ENCODE results near the gene TECR.
"Not testable (repeated sequence)": the region's sequence is repeated elsewhere in the genome, so short reads cannot be mapped to it uniquely, and the experiment has no call there.

TECR gene, protein sequence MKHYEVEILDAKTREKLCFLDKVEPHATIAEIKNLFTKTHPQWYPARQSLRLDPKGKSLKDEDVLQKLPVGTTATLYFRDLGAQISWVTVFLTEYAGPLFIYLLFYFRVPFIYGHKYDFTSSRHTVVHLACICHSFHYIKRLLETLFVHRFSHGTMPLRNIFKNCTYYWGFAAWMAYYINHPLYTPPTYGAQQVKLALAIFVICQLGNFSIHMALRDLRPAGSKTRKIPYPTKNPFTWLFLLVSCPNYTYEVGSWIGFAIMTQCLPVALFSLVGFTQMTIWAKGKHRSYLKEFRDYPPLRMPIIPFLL

DNA sequence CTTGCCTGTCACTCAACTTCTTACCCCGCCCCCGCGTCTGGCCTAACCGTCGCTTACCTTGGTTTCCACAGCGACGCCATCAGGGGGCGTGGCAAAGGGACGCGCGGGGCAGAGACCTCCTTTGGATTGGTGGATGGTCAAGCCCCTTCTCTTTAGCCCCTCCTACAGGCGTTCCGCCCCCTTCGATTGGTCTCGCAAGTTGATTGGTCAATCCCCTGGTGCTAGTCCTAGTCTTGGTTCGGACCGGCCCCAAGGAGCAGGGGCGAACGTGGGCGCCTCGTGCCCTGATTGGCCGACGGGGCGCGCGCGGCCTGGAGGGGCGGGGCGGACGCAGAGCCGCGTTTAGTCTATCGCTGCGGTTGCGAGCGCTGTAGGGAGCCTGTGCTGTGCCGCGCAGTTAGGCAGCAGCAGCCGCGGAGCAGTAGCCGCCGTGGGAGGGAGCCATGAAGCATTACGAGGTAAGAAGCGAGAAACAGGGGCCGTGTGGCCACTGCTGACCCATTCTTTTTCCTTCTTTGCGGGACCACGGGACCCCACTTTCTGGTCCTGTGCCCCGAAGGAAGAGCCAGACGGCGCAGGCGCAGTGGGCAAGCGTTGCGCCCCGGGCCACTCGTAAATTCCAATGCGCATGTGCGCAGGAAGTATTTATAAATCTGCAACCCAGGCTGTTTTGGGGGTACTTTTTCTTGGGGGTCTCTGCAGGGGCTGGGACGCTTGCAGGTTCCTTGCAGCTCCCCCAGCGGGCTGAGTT is at the start of gene TECR:
TECR (plus strand) TSS at position 341 of the 751 bp plus-strand sequence; CDS start at position 444, 103 bp downstream.
- peak; percentile 100 for DNase-seq

- DNase-seq, result peak; percentile 73
These were observed 49.3 kb upstream of the TECR start for GRCh38 chr19:14479975-14480699.

- DNase-seq, result no peak
These were observed 48.7 kb upstream of the TECR start for GRCh38 chr19:14480700-14481079.

DNA sequence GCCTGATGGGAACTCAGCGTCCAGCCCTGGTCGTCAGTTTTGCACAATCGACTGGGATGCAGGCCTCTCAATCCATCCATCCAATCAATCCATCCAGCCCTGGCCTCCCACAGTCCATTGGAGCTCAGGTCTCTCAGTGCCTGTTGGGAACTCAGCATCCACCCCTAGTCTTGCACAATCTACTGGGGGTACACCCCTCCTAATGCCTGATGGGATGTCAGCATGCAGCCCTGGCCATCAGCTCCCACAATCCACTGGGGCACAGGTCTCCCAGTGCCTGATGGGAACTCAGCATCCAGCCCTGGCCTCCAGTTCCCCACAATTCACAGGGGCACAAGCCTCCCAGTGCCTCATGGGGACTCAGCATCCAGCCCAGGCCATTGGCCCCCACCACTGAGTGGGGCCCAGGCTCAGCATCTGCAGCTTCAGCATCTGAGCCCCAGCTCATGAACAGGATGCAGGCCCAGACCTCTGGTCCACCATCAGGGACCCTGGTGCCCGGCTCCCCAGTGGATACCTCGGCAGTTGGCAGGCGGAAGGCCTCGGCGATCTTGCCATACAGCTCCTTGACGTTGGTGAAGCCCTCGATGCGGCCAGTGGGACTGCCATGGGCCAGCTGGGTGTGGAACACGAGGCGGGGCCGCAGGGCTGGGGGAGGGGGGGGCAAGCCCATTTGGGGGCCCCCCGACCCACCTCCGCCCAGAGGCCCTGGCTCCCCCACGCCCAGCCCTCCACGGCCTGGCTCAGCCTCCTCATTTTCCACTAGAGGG is 47.0 kb upstream of the TECR start:
- DNase-seq, result no peak

DNA sequence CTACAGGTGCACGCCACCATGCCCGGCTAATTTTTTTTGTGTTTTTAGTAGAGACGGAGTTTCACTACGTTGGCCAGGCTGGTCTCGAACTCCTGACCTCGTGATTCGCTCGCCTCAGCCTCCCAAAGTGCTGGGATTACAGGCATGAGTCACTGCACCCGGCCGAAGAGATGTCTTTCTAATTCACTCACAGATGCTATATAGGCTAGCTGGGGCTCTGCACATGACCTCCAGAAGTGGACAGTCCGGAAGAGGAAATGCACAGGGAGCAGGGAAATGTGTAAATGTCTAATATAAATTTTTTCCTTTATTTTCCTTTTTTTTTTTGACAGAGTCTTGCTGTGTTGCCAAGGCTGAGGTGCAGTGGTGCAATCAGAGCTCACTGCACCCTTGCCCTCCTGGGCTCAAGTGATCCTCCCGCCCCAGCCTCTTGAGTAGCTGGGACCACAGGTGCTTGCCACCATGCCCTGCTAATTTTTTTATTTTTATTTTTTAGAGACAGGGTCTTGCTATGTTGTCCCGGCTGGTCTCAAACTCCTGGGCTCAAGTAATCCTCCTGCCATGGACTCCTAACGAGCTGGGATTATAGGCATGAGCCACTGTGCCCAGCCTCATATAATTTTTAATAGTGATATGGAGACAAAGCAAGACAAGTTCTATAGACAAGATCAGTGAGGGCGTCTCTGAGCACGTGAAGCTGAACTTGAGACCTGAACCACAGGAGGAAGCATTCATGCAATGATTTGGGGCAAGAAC is 41.8 kb upstream of the TECR start:
- no peak for DNase-seq

GRCh38 chr19:14492756-14493337 is 36.5 kb upstream of the TECR start:
- no peak for DNase-seq

- no peak for DNase-seq
These were observed 35.0 kb upstream of the TECR start for GRCh38 chr19:14494411-14494810.

GRCh38 chr19:14494910-14495671 is 34.3 kb upstream of the TECR start:
- peak; percentile 22 for DNase-seq

- DNase-seq, result no peak
These were observed 33.7 kb upstream of the TECR start for GRCh38 chr19:14495672-14496028.

GRCh38 chr19:14496029-14496833 is 33.2 kb upstream of the TECR start, which contains the start of gene GIPC1:
Gene GIPC1, minus strand, starts transcription at chr19:14496127. Its CDS starts 13,151 bp downstream, at chr19:14482976.
- peak; percentile 86 for DNase-seq

- DNase-seq, result no peak
These were observed 32.6 kb upstream of the TECR start for GRCh38 chr19:14496834-14497227.

- DNase-seq, result no peak
These were observed 32.0 kb upstream of the TECR start for GRCh38 chr19:14497228-14497921.

- DNase-seq, result no peak
These were observed 26.9 kb upstream of the TECR start for GRCh38 chr19:14502334-14503092.

DNA sequence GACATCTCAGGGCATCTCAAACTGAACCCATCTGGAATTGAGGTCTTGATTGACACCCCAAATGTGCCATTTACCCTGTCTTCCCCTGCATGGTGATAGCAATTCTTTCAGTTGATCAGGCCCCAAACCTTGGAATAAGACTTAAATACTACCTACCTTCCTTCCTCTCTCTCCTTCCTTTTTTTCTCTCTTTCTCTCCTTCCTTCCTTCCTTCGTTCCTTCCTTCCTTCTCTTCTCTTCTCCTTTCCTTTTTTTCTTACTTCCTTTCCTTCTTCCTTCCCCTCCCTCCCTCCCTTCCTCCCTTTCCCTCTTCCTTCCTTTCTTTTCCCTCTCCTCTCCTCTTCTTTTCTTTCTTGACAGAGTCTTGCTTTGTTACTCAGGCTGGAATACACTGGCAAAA is 26.1 kb upstream of the TECR start:
- DNase-seq, result no peak

DNA sequence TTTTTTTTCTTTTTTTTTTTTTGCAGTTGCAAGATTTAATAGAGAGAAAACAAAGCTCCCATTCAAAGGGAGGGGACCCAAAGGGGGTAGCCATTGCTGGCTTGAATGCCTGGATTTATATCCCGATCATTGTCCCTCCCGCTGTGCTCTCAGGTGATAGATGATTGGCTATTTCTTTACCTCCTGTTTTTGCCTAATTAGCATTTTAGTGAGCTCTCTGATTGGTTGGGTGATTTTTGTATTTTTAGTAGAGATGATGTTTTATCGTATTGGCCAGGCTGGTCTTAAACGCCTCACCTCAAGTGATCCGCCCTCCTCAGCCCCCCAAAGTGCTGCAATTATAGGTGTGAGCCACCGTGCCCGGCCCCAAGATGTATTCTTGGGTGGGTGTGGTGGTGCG is 24.8 kb upstream of the TECR start:
- DNase-seq, result not testable (repeated sequence)

- peak; percentile 81 for DNase-seq
These were observed 23.7 kb upstream of the TECR start for GRCh38 chr19:14505488-14506239.

GRCh38 chr19:14507704-14508542 is 21.5 kb upstream of the TECR start:
- DNase-seq, result peak; percentile 37
